HepG2 (cell line): ENCODE data around the gene WDR6. TPM values are rescaled to one million over a fixed set of nuclear protein-coding genes. Genes with fewer than 3 reads are reported as not detected.

Source experiments
- AHR ChIP-seq: IDR thresholded peaks from 2 replicates; pipeline ENCODE4 v1.6.1; 2018; ENCODE audit warnings: missing genetic modification reagents, missing compliant biosample characterization
- ATF5 ChIP-seq: sonication (generic); formaldehyde crosslinking; IDR thresholded peaks from 2 replicates; pipeline ENCODE4 v1.4.0; 2020; ENCODE audit warnings: mild to moderate bottlenecking, low read depth, missing genetic modification reagents
- HMGXB4 ChIP-seq, 2 experiments: sonication (generic) in 1 of 2; formaldehyde crosslinking in 1 of 2; IDR thresholded peaks; 2 replicates each; pipeline versions ENCODE4 v1.4.0 to v1.6.1; 2018 to 2020; ENCODE audit warnings: missing genetic modification reagents in 2 of 2, borderline replicate concordance in 1 of 2, low read depth in 1 of 2, mild to moderate bottlenecking in 1 of 2, missing biosample characterization in 1 of 2
- HNRNPK ChIP-seq: fragments of 200-400 bp; formaldehyde crosslinking; IDR thresholded peaks from 2 replicates; pipeline ENCODE4 v1.6.1; 2018; ENCODE audit warnings: low read length, low read depth, moderate library complexity, mild to moderate bottlenecking; ENCODE audit not compliant: poor library complexity, severe bottlenecking
- KLF13 ChIP-seq: sonication (generic); formaldehyde crosslinking; IDR thresholded peaks from 2 replicates; pipeline ENCODE4 v1.4.0; 2020; ENCODE audit warnings: mild to moderate bottlenecking, missing genetic modification reagents
- MTF2 ChIP-seq: sonication (generic); formaldehyde crosslinking; IDR thresholded peaks from 2 replicates; pipeline ENCODE4 v1.5.0; 2020; ENCODE audit warnings: missing genetic modification reagents, borderline replicate concordance
- NFYC ChIP-seq: IDR thresholded peaks from 2 replicates; pipeline ENCODE4 v1.6.1; 2016; ENCODE audit warnings: missing genetic modification reagents, missing compliant biosample characterization
- RELA ChIP-seq: sonication (generic); formaldehyde crosslinking; IDR thresholded peaks from 2 replicates; pipeline ENCODE4 v1.4.0; 2020; ENCODE audit warnings: missing genetic modification reagents
- SATB2 ChIP-seq: sonication (generic); formaldehyde crosslinking; IDR thresholded peaks from 2 replicates; pipeline ENCODE4 v1.5.0; 2020; ENCODE audit warnings: missing genetic modification reagents
- TAF1 ChIP-seq: sonication (generic); formaldehyde crosslinking; IDR thresholded peaks from 2 replicates; pipeline ENCODE4 v1.4.0; 2020; ENCODE audit warnings: missing genetic modification reagents
- ZNF18 ChIP-seq: sonication (generic); formaldehyde crosslinking; IDR thresholded peaks from 2 replicates; pipeline ENCODE4 v1.8.0; 2022; ENCODE audit warnings: mild to moderate bottlenecking, missing genetic modification reagents; ENCODE audit not compliant: insufficient replicate concordance
- ZNF253 ChIP-seq: sonication (generic); formaldehyde crosslinking; IDR thresholded peaks from 2 replicates; pipeline ENCODE4 v1.8.0; 2022; ENCODE audit warnings: mild to moderate bottlenecking, missing genetic modification reagents, borderline replicate concordance
- ZNF260 ChIP-seq: sonication (generic); formaldehyde crosslinking; IDR thresholded peaks from 2 replicates; pipeline ENCODE4 v1.4.0; 2020; ENCODE audit warnings: missing genetic modification reagents, low read depth, mild to moderate bottlenecking, borderline replicate concordance
- ZNF709 ChIP-seq: sonication (generic); formaldehyde crosslinking; IDR thresholded peaks from 2 replicates; pipeline ENCODE4 v1.5.0; 2020; ENCODE audit warnings: mild to moderate bottlenecking, missing genetic modification reagents
- ZNF790 ChIP-seq: sonication (generic); formaldehyde crosslinking; IDR thresholded peaks from 2 replicates; pipeline ENCODE4 v1.8.0; 2022; ENCODE audit warnings: missing genetic modification reagents, mild to moderate bottlenecking, borderline replicate concordance
- ZSCAN29 ChIP-seq: sonication (generic); formaldehyde crosslinking; conservative IDR thresholded peaks from 2 replicates; pipeline ENCODE4 v1.4.0; 2020; ENCODE audit warnings: mild to moderate bottlenecking, missing genetic modification reagents
- polyA plus RNA-seq, 8 experiments: library from polyadenylated mRNA; depleted of rRNA in 3 of 8; stranded (reverse) in 7 of 8; unstranded in 1 of 8; fragments of >200 nt; fragmentation: Illumina TruSeq in 4 of 8; extraction: Trizol in 4 of 8; gene quantifications; 2 replicates each; pipeline versions ENCODE4 v1.2.1 to v1.2.3, GENCODE V29; 2011 to 2016; ENCODE audit warnings: low read depth in 4 of 8, missing spikeins in 1 of 8, mixed read lengths in 1 of 8; ENCODE audit not compliant: insufficient read depth in 1 of 8
- total RNA-seq, 5 experiments: library from RNA; depleted of rRNA; stranded (reverse); fragments of >200 nt; fragmentation: Illumina TruSeq; extraction: Trizol; gene quantifications; 2 replicates each; pipeline ENCODE4 v1.2.3, GENCODE V29; 2016; ENCODE audit warnings: low read depth in 1 of 5
- TF ChIP-seq, protein P1 (sequence below): sonication (generic); formaldehyde crosslinking; IDR thresholded peaks from 2 replicates; pipeline ENCODE4 v1.5.0; 2020; ENCODE audit warnings: missing genetic modification reagents
- TF ChIP-seq, protein P2 (sequence below): sonication (generic); formaldehyde crosslinking; IDR thresholded peaks from 2 replicates; pipeline ENCODE4 v1.8.1; 2023; ENCODE audit warnings: mild to moderate bottlenecking, missing genetic modification reagents
- TF ChIP-seq, protein P3 (sequence below): sonication (generic); formaldehyde crosslinking; IDR thresholded peaks from 2 replicates; pipeline ENCODE4 v1.5.0; 2020; ENCODE audit warnings: mild to moderate bottlenecking, missing genetic modification reagents

The WDR6 gene
- total and polyA plus RNA-seq, 2 of the 13 experiments (the other 11 are each of a cell fraction or from before 2014, with no cell fraction given) = 73.4 to 139 TPM

DNA sequence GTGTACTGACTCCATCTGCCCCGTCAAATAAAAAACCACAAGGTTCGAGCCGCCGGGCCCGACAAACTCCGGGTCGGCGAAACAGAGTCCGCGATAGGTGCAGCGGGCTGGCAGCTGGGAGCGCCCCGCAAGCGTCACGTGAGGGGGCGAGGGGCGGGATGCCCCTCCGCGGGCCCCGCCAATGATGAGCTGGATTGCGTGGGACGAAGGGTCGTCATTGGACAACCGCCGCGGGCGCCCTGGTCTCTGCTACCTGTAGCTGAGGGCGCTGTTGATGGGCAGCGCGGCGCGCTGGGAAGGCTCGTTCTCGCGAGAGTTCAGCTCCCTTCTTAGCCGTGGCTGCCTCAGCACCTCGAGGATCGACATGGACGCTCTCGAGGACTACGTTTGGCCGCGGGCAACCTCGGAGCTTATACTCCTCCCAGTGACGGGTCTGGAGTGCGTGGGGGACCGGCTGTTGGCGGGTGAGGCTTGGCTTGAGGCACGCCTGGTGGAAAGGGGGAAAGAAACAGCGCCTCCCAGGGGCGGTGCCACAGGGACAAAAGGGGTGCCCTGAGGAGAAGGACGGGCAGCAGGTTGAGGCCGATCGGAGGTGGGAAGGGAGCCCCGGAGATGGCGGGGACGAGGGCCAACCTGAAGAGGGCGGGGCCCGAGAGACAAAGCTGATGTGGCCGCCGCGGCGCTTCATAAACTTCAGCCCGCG is at the start of gene WDR6 (continued):
- TF ChIP-seq ZNF790 (no peak), ATF5 (CRISPR knock-in tag) (0 out of 2 replicates have a peak, but pooled peaks have one; percentile 68), ZNF260 (CRISPR knock-in tag) (no peak), MTF2 (CRISPR knock-in tag) (no peak), SATB2 (no peak), NFYC (peak; percentile 96), HNRNPK (no peak), AHR (CRISPR knock-in tag) (no peak), ZNF18 (CRISPR knock-in tag) (peak; percentile 60), TAF1 (CRISPR knock-in tag) (peak; percentile 90), ZNF709 (no peak), ZNF253 (CRISPR knock-in tag) (no peak), ZSCAN29 (no peak), HMGXB4 (CRISPR knock-in tag; IDR thresholded peaks at IDR 0.05; ENCODE audit: borderline replicate concordance in 1 of 2, low read depth in 1 of 2) (peak; percentile 83 to 96; a peak in 3 of 4 replicates), KLF13 (CRISPR knock-in tag) (0 out of 2 replicates have a peak, but pooled peaks have one; percentile 42), RELA (no peak)
- TF ChIP-seq, protein P1, sequence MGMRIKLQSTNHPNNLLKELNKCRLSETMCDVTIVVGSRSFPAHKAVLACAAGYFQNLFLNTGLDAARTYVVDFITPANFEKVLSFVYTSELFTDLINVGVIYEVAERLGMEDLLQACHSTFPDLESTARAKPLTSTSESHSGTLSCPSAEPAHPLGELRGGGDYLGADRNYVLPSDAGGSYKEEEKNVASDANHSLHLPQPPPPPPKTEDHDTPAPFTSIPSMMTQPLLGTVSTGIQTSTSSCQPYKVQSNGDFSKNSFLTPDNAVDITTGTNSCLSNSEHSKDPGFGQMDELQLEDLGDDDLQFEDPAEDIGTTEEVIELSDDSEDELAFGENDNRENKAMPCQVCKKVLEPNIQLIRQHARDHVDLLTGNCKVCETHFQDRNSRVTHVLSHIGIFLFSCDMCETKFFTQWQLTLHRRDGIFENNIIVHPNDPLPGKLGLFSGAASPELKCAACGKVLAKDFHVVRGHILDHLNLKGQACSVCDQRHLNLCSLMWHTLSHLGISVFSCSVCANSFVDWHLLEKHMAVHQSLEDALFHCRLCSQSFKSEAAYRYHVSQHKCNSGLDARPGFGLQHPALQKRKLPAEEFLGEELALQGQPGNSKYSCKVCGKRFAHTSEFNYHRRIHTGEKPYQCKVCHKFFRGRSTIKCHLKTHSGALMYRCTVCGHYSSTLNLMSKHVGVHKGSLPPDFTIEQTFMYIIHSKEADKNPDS = no peak; the same call in 1 of the 2 replicates
- TF ChIP-seq, protein P2, sequence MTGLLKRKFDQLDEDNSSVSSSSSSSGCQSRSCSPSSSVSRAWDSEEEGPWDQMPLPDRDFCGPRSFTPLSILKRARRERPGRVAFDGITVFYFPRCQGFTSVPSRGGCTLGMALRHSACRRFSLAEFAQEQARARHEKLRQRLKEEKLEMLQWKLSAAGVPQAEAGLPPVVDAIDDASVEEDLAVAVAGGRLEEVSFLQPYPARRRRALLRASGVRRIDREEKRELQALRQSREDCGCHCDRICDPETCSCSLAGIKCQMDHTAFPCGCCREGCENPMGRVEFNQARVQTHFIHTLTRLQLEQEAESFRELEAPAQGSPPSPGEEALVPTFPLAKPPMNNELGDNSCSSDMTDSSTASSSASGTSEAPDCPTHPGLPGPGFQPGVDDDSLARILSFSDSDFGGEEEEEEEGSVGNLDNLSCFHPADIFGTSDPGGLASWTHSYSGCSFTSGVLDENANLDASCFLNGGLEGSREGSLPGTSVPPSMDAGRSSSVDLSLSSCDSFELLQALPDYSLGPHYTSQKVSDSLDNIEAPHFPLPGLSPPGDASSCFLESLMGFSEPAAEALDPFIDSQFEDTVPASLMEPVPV (CRISPR knock-in tag) = peak; percentile 75
- TF ChIP-seq, protein P3, sequence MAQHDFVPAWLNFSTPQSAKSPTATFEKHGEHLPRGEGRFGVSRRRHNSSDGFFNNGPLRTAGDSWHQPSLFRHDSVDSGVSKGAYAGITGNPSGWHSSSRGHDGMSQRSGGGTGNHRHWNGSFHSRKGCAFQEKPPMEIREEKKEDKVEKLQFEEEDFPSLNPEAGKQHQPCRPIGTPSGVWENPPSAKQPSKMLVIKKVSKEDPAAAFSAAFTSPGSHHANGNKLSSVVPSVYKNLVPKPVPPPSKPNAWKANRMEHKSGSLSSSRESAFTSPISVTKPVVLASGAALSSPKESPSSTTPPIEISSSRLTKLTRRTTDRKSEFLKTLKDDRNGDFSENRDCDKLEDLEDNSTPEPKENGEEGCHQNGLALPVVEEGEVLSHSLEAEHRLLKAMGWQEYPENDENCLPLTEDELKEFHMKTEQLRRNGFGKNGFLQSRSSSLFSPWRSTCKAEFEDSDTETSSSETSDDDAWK (CRISPR knock-in tag) = no peak
